Measurements from ENCODE around the gene ZNF813.
"Not testable (repeated sequence)": the region's sequence is repeated elsewhere in the genome, so short reads cannot be mapped to it uniquely, and the experiment has no call there.

Gene ZNF813

DNA sequence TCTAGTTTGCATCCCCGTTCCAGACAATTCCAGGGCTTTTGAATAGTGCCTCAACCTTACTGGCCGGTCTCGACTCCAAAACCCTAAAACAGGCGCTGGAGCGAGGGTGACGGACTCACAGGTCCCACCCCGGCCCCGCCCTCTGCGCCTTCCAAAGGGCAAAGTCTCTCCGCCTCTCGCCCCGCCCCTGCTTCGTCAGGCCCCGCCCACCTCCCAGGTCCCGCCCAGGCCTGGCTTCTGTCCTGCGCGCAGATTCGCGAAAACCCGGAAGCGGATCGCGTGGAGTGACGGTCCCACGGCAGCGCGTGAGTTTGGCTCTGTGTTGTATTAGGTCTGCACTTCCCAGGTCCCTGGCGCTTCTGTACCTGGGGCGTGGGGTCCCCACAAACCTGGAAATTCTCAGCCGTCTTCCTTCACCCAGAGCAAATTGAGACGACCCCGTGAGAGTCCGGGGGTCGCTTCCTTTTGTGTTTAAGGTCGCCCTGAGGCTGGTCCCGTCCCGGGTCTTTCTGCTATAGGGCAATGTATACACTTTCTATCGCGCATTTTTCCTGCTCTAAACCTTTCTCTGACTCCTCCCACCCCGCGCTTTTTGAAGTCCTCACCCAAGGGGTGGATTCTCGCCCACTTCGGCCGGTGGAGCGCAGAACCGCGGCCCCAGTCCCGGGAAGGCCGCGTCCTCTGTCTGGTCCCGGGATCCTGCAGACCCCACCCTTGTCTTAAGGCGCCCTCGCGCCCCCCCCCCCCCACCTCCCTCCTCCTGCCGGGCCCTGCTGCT is at the start of gene ZNF813:
TSS of gene ZNF813 (plus strand) at position 249 of the 778 bp plus-strand sequence. CDS start 16,090 bp downstream, outside the sequence.
- DNase-seq (ENCODE audit: low read depth in 2 of 2) = peak; percentile 97 to 98

DNA sequence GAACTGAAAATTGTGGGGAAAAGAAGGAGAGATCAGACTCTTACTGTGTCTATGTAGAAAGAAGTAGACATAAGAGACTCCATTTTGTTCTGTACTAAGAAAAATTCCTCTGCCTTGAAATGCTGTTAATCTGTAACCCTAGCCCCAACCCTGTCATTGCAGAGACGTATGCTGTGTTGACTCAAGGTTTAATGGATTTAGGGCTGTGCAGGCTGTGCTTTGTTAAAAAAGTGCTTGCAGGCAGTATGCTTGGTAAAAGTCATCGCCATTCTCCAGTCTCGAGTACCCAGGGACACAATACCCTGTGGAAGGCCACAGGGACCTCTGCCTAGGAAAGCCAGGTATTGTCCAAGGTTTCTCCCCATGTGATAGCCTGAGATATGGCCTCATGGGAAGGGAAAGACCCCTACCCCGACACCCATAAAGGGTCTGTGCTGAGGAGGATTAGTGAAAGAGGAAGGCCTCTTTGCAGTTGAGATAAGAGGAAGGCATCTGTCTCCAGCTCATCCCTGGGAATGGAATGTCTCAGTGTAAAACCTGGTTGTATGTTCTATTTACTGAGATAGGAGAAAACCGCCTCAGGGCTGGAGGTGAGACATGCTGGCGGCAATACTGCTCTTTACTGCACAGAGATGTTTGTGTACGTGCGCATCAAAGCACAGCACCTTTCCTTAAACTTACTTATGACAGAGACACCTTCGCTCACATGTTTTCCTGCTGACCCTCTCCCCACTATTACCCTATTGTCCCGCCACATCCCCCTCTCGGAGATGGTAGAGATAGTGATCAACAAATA is 46.8 kb upstream of the ZNF813 start:
- DNase-seq (ENCODE audit: low read depth in 2 of 2) = not testable (repeated sequence)

DNA sequence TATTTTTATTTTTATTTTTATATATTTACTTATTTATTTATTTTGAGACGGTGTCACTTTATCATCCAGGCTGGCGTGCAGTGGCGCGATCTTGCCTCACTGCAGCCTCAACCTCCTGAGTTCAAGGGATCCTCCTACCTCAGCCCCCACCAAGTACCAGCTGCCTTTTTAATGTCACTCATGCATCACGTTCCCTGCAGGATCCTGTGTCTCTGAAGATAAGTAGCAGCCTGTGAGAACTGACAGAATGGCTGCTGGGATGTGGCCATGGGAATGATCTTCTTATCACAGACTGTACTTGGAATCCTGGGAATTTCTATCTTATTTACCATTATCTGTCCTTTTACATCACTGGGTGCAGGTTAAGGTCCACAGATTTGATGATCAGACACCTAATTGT is 45.0 kb upstream of the ZNF813 start:
- DNase-seq (ENCODE audit: low read depth in 2 of 2) = no peak

DNA sequence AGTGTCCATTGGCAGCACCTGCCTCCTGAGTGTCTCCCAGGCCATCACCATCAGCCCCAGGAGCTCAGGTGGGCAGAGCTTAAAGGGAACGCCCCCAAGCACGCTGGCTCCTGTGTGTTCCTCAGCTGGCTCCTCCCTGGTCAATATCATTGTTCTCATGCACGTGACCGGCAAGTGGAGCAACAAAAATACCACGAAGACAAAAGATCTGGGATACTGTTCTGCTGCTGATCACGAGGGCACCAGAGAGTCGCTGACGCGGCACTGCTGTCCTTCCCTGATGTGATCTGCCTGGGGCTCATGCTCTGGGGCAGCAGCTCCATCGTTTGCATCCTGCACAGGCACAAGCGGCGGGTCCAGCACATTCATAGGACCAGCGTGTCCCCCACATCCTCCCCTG is 44.5 kb upstream of the ZNF813 start:
- not testable (repeated sequence) for DNase-seq (ENCODE audit: low read depth in 2 of 2)

DNA sequence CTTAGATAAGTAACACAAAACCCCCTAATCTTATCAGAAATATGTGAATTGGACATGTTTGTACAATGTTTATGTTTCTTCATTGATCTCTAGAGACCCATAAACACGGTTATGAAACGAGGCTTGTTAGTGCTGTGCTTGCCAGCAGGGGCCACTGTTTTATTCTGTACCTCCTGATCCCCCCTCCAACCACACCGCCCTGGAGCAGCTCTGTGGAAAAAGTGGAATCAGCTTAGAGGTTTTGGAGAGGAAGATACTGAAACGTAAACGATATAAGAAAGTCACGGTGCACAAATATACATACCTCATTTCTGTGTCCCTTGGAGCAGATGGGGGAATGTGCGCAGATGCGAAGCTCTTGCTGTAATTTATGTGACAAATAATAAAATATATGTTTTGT is 43.9 kb upstream of the ZNF813 start:
- not testable (repeated sequence) for DNase-seq (ENCODE audit: low read depth in 2 of 2)

DNA sequence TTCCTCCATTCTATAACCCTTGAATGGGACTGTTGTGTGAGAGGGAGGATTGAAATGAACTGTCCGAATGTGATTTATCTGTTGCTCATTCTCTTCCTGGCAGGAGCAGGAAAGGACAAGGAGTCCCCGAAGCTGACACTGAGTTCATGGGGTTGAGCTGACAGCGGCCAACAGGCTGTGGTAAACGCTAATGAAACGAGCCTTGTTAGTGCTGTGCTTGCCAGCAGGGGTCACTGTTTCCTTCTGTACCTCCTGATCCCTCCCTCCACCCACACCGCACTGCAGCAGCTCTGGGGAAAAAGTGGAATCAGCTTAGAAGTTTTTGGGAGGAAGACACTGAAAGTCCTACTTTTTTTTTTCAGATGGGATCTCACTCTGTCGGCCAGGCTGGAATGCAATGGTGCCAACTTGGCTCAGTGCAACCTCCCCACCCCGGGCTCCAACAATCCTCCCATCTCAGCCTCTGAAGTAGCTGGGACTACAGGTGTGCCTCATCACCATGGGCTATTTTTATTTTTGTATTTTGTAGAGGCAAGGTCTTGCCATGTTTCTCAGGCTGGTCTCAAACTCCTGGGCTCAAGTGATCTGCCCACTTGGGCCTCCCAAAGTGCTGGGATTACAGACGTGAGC is 42.5 kb upstream of the ZNF813 start:
- peak; percentile 53 to 63 for DNase-seq (ENCODE audit: low read depth in 2 of 2)

DNA sequence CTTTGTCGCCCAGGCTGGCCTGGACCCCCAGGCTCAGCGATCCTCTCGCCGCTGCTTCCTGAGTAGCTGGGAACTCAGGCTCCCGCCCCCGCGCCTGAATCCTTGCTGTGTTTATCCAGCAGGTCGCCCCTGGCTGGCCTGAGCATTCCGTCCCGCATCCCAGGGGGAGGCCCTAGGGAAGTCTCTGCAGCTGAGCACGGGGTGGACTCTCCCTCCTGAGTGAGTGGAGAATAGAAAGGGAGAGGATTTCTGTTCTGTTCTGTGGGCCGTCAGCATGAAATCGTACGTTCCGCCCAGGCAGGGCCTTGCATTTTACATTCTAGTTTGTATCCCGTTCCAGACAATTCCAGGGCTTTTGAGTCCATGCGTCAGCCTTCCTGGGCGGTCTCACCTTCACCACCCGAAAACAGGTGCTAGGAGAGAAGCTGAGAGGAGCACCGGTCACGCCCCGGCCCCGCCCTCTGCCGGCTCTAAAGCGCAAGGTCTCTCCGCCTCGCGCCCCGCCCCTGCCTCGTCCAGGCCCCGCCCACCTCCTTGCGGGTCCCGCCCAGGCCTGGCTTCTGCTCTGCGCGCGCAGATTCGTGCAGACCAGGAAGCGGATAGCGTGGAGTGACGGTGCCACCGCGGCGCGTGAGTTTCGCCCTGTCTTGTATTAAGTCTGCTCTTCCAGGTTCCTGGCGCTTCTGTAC is 36.0 kb upstream of the ZNF813 start, which contains the start of gene ZNF761:
TSS of gene ZNF761 (plus strand) at position 586 of the 689 bp plus-strand sequence. CDS start 15,285 bp downstream, outside the sequence.
- DNase-seq (ENCODE audit: low read depth in 2 of 2) = peak; percentile 98 to 99

DNA sequence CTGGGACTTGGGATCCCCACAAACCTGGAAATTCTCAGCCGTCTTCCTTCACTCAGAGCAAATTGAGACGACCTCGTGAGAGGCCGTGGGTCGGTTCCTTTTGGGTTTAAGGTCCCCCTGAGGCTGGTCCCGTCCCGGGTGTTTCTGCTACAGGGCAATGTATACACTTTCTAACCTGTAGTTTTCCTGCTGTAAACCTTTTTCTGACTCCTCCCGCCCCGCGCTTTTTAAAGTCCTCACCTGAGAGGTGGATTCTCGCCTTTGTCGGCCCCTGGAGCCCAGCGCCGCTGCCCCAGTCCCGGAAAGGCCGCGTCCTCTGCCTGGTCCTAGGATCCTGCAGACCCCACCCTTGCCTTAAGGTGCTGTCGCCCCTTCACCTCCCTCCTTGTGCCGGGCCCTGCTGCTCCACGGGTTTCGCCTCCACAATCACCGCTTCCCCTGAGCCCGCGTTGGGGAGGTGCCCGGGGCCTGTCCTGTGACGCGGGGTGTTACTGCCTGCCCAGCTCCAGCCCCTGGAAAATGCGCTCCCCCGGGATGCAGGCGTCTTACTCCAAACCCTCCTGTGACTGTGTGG is 35.4 kb upstream of the ZNF813 start:
- DNase-seq (ENCODE audit: low read depth in 2 of 2) = peak in 1 of 2 donors; percentile 9

DNA sequence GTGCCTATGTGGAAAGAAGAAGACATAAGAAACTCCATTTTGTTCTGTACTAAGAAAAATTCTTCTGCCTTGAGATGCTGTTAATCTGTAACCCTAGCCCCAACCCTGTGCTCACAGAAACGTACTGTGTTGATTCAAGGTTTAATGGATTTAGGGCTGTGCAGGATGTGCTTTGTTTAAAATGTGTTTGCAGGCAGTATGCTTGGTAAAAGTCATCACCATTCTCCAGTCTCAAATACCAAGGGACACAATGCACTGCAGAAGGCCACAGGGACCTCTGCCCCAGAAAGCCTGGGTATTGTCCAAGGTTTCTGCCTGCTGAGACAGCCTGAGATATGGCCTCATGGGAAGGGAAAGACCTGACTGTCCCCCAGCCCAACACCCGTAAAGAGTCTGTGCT is 23.7 kb upstream of the ZNF813 start:
- not testable (repeated sequence) for DNase-seq (ENCODE audit: low read depth in 2 of 2)

DNA sequence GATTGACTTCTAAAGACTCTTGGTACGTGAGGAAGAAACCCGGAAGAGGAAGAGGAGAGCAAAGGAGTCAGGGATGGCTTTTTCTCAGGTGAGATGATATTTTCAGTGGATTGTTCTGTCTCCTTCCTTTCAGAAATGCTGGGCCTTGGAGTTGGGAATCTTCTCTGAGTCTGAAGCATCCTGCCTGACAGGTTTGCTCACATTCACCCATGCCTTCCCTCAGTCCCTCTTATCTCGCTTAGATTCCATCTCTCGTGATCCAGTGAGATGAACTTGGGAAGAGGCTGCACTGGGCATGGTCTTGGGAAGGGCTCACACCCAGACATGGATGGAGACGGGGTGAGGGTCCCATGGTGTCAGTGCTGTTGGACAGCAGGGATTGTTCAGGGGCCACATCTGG is 20.3 kb upstream of the ZNF813 start:
- not testable (repeated sequence) for DNase-seq (ENCODE audit: low read depth in 2 of 2)

DNA sequence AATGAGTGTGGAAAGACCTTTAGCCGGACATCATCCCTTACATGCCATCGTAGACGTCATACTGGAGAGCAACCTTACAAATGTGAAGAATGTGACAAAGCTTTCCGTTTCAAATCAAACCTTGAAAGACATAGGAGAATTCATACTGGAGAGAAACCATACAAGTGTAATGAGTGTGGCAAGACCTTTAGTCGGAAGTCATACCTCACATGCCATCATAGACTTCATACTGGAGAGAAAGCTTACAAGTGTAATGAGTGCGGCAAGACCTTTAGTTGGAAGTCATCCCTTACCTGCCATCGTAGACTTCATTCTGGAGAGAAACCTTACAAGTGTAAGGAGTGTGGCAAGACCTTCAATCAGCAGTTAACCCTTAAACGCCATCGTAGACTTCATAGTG is 11.7 kb upstream of the ZNF813 start:
- no peak for DNase-seq (ENCODE audit: low read depth in 2 of 2)

DNA sequence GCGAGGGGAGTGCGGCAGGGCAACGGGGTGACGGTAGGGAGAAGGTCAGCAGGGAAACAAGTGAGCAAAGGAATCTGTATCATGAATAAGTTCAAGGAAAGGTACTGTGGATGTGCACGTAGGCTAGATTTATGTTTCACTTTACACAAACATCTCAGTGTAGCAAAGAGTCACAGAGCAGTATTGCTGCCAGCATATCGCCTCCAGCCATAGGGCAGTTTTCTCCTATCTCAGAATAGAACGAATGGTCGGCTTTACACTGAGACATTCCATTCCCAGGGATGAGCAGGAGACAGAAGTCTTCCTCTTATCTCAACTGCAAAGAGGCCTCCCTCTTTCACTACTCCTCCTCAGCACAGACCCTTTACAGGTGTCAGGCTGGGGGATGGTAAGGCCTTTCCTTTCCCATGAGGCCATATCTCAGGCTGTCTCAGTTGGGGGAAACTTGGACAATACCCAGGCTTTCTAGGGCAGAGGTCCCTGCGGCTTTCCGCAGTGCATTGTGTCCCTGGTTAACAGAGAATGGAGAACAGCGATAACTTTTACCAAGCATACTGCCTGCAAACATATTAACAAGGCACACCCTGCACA is 7.3 kb upstream of the ZNF813 start:
- not testable (repeated sequence) for DNase-seq (ENCODE audit: low read depth in 2 of 2)

DNA sequence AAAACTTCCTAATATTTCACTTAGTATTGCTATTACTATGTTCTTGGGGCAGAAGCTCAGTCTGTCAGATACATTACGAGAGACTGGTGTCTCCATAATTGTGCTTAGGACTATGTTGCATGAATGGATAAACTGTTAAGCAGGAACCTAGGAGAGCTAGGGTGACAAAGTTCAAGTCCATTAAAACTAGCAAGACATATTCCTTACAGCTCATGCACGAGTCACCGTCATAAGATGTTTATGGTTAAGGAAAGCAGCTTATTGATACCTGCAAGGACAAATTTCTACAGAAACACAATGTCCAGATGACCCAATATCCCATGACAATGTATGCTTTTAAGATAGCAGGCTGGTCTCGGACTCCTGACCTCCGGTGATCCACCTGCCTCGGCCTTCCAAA is 5.7 kb upstream of the ZNF813 start:
- no peak for DNase-seq (ENCODE audit: low read depth in 2 of 2)

DNA sequence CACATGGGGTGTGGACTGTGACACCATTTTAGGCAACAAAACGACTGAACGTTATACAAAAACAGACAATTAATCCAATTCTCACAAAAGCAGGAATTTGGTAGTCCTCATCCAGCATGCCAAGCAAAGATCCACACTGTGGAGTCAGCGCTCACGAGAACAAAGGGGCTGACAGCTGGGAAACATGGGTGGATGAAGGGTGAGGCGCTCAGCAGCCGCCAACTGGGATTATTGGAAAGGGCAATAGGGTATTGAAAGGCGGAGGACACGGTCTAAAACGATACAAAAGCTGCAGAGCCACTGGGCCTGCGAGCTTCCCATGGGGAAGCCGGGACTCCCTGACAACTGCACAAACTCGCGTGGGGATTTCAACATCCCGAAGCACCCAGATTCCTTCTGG is 4.7 kb upstream of the ZNF813 start:
- DNase-seq (ENCODE audit: low read depth in 2 of 2) = no peak

DNA sequence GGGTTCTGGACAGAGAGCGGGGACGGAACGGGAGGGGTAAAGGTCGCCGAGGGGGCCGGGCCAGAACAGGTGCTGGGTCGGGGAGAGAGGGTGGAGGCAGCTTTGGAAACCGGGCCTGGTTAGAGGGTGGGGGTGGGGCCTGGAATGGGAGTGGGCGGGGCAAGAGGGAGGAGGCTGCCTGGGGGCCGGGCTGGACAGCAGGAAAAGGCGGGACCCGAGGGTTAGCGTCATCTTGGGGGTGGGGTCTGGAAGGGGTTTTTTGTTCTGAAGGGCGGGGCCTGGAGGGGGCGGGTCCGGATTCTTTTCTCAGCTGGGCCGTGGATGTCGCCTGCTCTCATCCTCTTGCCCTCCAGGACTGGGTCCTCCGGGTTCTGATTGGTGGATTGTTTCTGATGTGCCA is 4.3 kb upstream of the ZNF813 start:
- no peak for DNase-seq (ENCODE audit: low read depth in 2 of 2)

DNA sequence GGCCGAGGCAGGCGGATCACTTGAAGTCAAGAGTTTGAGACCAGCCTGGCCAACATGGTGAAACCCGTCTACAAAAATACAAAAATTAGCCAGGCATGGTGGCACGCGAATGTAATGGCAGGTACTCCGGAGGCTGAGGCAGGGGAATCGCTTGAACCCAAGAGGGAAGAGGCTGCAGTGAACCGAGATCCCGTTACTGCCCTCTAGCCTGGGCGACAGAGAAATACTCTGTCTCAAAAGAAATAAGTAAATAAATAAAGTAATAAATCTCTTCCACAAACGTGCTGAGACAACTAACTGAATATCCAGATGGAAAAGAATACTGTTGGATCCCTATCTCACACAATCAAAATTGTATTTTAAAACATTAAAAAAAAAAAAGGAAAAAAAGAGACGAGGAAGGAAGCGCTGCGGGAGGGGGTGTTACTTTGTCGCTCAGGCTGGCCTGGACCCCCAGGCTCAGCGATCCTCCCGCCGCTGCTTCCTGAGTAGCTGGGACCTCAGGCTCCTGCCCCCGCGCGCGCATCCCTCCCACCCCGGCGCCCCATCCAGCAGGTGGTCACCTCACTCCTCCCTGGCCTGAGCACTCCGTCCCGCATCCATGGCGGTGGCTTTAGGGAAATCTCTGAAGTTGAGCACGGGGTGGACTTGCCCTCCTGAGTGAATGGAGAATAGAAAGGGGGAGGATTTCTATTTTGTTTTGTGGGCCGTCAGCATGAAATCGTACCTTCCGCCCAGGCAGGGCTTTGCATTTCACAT is 628 bp upstream of the ZNF813 start:
- no peak for DNase-seq (ENCODE audit: low read depth in 2 of 2)

DNA sequence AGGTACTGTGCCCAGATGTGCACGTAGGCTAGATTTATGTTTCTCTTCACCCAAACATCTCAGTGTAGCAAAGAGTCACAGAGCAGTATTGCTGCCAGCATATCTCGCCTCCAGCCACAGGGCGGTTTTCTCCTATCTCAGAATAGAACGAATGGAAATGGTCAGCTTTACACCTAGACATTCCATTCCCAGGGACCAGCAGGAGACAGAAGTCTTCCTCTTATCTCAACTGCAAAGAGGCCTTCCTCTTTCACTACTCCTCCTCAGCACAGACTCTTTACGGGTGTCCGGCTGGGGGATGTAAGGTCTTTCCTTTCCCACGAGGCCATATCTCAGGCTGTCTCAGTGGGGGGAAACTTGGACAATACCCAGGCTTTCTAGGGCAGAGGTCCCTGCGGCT is 1.1 kb downstream of the ZNF813 start:
- not testable (repeated sequence) for DNase-seq (ENCODE audit: low read depth in 2 of 2)

DNA sequence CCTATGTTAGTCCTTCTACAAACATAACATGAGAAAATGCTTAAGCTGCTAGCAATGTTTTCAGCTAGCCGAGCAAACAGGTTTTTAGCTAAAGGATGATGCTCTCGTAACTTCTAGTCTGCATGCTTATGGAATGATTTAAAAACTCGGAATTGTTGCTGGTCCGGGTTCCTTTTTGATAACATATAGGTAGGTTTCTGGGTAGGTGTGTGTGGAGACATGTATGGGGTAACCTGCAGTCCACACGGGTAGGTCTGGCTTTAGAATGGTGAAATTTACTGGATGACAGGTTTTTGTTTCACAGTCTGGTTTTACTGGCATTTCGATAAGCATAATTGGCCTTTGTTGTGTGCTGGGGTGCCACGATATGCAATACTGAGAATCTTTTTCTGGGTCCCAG is 4.4 kb downstream of the ZNF813 start:
- no peak for DNase-seq (ENCODE audit: low read depth in 2 of 2)

DNA sequence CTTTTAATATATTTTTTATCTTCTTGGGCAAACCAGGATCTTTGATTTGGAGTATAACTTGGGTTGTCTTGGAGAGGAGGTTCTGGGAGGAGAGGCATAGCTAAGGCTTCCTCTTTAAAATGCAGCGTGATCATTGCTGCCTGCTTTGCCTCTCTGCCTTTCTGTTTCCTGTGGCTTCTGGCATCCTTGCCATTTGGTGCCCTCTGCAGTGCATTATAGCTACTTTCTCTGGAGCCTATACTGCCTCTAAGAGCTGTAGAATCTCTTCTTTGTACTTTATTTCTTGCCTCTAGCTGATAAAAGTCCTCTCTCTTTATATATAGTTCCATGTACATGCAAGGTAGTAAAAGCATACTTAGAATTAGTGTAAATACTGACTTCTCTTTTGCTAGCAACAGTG is 7.3 kb downstream of the ZNF813 start:
- not testable (repeated sequence) for DNase-seq (ENCODE audit: low read depth in 2 of 2)

DNA sequence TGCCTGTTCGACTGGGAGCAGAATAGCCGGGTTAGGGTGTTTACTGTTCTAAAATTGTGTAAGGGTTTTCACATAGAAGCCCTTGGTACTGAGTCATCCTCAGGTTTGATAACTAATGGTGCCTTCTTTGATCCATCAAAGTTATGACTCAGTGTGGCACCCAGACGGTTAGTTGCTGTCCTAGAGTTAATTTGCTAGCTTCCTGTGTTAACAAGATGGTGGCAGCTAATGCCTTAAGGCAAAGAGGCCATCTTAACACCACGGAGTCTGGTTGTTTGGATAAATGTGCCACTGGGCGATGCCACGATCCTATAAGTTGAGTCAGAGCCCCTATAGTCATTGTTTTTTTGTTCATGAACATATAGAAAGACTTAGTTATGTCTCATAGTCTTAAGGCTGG is 7.9 kb downstream of the ZNF813 start:
- not testable (repeated sequence) for DNase-seq (ENCODE audit: low read depth in 2 of 2)
